HG03097 (cell line): ENCODE results near the gene ALG5.

Experiments used
- ATAC-seq: cut with Tn5 transposase; IDR thresholded peaks from one replicate; pipeline ENCODE4 v1.9.1; 2021; ENCODE audit not compliant: unreplicated experiment, low FRiP score

Gene ALG5

DNA sequence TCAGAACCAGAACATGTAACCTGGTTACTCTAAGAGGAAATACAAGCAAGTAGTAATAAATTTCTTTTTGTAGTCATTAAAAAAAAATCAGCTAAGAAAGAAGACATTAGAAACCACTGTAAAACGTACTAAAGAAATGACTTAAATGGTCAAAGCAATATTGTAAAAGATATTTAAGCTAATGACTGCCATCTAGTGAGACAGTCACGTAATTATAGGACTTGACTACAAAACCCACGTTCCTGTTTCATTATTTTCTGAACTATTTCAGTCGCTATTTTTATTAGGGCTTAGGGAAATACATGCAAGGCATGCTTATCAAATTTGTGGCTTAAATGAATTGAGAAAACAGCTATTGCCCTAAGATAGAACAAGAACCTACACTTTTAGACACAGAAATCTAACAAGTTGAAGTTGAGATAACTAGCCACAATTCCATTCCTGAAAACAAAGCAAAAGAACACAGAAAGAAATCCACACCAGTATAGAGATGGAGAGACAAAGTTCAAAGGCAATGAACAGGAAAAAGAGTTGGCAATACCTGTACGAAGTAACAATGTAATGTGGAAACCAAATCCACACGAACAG lies 17.9 kb downstream of the ALG5 start:
- ATAC-seq: no peak

GRCh38 chr13:36979361-36980050 lies 19.6 kb downstream of the ALG5 start:
- no peak for ATAC-seq

DNA sequence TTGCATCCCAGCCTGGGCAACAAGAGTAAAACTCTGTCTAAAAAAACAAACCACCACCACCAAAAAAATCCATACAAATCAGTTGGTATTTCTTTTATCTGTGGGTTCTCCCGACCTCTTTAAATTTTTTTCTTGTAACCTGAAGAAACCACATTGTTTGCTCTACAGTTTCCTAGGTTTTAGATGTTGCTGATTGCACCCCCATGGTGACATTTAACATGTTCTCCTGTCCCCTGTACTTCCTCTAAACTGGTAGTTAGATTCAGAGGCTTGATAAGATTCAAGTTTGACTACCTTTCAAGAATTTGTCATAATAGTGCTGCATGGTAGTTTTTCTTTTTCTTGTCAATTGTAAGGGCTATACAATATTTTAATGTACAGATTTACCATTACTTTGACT lies 24.0 kb downstream of the ALG5 start:
- no peak for ATAC-seq

DNA sequence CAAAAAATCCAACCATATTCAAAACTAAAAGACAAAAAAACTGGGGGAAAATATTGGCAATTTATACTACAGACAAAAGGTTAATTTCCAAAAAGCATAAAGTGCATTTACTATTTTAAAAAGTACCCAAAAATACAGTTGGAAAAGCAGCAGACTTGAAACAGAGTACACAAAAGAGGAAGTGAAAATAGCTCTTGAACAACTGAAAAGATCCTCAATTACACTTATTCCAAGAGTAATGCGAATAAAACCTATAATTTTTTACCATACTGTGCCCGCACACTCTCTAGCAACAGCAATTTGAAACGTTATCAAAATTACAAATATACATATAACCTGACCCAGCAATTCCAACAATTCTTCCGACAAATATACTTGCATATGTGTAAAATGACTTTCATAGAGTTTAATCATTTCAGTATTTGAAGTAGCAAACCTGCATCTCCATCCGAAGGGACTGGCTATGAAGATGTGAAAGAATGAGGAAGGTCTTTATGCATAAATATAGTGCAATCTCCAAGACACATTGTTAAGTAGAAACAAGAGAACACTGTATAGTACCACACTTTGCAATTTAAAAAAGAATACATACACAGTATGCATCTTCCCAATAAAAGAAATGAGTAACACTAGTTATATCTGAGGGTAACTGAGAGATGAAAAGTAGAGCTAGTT lies 25.4 kb downstream of the ALG5 start:
- no peak for ATAC-seq

GRCh38 chr13:36973009-36973408 lies 26.1 kb downstream of the ALG5 start:
- no peak for ATAC-seq

- no peak for ATAC-seq
Measured at GRCh38 chr13:36966404-36966803, 32.7 kb downstream of the ALG5 start.

DNA sequence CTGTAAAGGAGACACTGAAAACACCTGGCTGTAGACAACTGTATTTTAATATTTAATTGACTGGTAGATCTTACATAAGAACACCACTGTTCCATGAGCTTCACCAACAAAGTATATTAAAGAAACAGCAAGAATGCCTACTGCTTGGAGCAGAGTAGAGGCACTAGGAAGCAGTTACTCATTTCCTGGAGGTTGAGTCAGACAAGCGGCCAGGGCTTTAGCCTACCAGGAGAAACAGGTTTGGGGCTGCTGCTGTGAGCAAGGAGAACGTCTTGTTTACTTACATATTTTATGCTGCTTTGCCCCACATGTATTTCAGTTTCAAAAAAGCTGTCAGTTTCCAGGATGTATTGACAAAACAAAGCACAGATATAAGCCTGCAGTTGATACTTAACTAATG lies 33.4 kb downstream of the ALG5 start:
- ATAC-seq: no peak

DNA sequence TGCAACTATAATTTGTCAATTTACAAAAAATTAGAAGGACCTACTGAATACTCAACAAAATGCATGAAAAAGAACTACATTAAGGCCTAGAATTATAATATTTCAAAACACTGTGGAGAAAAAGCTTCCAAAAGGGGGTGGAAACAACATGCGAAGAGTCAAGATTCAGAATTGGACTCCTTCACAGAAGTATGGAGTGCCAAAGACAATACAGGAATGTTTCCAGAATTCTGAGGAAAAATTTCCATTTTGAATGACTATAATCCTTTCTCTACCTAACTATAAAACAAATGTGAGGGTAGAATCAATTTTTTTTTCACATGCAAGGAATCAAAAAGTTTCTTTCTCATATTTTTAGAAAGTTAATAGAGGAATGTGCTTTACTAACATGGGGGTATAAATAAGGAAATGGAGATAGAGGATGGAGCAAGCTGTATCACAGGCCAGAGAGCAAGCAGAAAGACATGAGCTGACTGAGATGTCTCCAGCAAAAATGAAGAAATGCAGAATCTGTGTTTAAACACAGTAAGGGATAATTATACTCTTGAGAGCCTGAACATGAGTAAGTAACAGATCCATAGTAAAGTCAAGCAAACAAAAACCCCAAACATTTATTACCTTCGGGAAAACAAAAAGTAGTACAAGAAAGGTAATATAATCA lies 39.6 kb downstream of the ALG5 start:
- no peak for ATAC-seq

- no peak for ATAC-seq
Measured at GRCh38 chr13:36954542-36954941, 44.6 kb downstream of the ALG5 start.

DNA sequence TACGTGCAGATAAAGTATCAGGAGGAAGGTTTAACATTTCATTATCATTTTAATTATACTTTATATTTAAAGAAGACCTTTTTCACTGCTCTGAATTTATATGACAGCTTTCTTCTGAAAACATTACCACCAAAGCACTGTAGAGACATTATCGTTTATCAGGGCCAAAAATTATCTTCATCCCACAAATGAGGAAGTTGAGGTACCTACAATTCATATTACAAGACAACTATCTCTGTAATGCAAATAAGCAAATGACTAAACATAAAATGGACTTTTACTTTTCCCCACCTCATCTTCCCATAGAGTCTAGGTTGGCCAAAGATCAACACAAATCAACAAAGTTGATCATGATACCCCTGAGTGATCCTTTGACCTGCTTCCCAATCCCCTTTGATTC lies 48.2 kb downstream of the ALG5 start:
- no peak for ATAC-seq

DNA sequence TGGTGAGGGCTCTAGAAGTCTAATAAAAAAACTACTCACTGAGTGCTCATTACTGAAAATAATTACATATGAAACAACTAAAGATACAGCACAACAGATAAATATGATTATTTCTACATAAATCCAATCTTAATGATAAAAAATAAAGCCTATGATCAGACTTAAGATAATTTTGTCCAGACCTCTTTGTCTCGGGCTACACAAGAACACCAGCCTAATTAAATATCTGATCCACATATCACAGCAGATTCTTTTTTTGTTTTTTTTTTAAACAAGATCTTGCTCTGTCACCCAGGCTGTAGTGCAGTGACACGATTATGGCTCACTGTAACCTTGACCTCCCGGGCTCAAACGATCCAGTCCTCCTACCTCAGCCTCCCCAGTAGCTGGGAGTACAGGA lies 48.8 kb downstream of the ALG5 start:
- ATAC-seq: no peak

DNA sequence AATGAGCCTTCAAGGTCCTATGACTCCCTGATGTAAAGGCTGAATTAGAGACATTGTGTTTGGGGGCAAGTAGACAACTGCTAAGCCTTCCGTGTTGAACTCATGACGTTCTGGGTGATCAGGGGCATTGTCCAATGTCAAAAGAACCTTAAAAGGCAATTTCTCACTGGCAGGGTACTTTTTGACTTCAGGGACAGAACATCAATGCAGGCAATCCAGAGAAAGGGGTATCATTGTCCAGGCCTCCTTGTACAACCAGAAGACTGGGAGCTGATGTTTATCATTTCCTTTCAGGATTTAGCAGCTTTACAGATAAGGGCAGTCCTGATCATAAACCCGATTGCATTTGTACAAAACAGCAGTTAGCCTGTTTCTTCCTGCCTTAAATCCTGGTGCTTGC lies 54.1 kb downstream of the ALG5 start:
- no peak for ATAC-seq

- ATAC-seq: no peak
Measured at GRCh38 chr13:36925603-36926002, 73.5 kb downstream of the ALG5 start.

GRCh38 chr13:36924001-36924400 lies 75.1 kb downstream of the ALG5 start:
- ATAC-seq: no peak

DNA sequence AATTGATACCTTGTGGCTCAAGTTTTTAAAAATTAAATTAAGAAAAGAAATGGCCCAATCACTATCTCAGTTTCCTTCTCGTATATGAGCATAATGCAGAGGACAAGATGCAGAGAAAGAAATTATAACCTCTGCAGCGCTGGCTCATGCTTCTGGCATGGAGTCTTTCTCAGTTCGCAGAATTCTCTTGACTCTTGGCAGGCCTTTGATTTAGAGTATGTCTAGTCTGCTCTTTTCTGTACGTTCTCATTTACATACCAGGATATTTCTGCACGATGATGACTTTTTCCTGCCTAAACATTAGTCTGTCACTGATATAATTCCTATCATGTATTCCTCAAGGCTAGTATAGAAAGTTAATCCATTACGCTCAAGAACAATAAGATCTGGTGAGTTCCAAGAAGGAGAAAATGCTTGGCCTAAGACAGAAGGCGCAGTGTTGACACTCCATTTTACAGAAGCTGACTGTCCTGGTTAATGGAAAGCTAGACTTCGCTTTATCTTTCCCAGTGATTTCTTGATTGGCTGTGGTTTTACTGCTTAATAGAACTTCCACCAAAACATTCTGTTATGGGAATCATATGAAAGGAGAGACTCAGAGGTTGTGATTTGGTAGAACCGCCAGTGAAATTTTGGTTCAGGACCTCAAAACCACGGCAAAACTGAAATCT lies 77.4 kb downstream of the ALG5 start:
- no peak for ATAC-seq

GRCh38 chr13:36920616-36921185 lies 78.4 kb downstream of the ALG5 start:
- no peak for ATAC-seq

DNA sequence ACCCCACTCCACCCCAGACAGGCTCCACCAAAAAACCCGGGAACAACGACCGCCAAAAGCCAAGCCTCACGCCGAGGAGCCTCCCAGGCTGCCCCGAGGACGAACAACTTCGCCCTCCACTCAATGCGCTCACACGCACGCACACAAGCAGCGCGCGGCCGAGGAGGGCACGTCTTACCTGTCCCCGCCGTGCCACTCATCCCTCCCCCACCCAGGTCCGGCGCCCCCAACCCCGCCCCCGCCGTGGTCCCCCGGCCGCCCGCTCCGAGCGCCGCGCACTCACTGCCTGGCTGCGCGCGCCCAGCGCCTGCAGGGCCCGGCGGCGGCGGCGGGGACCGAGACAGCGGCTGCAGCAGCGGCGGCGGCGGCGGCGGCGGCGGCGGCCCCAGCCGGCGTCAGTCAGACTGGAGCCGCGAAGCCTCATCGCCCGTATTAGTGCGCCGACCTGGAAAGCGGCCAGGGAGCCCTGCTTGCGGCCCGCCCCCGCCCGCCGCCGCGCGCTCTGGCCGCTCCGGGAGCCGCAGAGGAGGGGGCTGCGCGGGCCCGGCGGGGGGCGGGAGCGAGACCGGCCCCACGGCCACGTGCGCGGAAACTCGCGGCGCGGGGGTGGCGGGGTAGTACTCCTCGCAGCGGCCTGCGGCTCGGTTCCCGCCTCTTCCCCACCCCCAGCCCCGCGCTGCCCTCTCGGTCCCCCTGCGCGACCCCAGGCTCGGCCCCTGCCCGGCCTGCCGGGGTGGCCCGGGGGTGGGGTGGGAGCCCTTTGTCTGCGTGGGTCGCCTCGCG lies 79.1 kb downstream of the ALG5 start, which contains the start of gene SMAD9:
Gene SMAD9, minus strand, starts transcription at position 406 of the 783 bp plus-strand sequence. CDS start 40,549 bp downstream, outside the sequence.
- no peak for ATAC-seq

DNA sequence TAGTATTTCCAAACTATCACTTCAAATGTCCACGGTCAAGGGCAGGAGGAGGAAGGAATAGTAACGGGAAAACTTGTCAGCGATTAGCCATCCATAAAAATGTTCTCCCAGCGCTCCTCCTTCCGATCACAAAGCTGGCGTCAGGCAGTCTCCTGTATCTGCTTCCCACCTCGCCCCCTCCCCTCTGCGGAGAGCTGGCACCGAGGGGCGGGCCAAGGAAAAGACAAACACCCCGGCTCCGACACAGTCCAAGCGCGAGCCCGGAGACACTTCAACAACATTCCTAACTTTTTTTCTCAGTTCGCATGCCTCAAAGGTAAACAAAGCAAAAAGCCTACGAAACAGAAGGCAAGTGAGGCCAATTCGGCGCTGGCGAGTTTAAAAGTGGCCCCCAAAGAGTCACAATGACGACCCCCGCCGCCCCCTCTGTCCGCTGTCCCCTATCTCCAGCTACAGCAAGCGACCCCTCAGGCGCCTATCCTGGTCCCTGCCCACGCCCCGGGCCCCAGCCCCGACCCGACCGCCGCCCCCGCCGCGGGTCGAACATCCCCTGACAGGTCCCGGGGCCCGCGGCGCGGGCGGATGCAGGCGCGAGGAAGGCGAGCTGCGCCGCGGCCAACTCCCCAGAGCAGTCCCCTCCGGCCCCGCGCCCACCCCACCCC lies 79.8 kb downstream of the ALG5 start:
- ATAC-seq: no peak
